Measurements from ENCODE around the gene SPECC1L.

DNA sequence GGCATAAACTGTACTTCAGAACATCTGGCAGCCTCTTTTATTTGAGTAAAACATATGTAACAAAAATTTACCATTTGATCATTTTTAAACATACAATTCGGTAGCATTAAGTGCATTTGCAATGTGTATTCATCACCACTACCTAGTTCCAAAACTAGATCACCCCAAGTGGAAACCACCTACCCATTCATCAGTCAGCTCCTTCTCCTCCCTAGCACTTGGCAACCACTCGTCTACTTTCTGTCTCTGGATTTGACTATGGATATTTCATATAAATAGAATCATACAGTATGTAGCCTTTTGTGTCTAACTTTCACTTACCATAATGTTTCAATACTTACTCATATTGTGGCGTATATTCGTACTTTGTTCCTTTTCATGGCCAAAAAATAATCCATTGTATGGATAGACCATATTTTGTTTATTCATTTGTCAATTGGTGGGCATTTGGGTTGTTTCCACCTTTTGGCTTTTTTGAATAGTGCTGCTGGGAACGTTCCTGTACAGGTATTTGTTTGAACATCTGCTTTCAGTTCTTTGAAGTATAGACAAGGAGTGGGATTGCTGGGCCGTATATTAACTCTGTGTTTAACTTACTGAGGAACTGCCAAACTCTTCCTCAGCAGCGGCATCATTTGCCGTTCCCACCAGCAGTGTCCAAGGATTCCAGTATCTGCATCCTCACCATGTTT, 129.5 kb downstream of the SPECC1L start:
- TF ChIP-seq POLR2A (IDR thresholded peaks at IDR 0.05; ENCODE audit: low read length) (no peak), GATA1 (IDR thresholded peaks at IDR 0.05; ENCODE audit: low read depth, low read length) (no peak)
